ES-I3 (cell line): ENCODE results near the gene CARNS1.

Experiments used
- H3K36me3 ChIP-seq: 2 replicates; pipeline ENCODE4 v1.6.1; 2013; ENCODE audit warnings: mild to moderate bottlenecking, low read length, control low read depth, moderate library complexity; ENCODE audit not compliant: insufficient read depth
- H3K4me1 ChIP-seq: 2 replicates; pipeline ENCODE4 v1.6.1; 2013; ENCODE audit warnings: mild to moderate bottlenecking, control low read depth, low read length; ENCODE audit not compliant: insufficient read depth
- H3K9ac ChIP-seq: 2 replicates; pipeline ENCODE4 v1.6.1; 2013; ENCODE audit warnings: low read depth, mild to moderate bottlenecking, low read length, moderate library complexity
- H3K9me3 ChIP-seq: 2 replicates; pipeline ENCODE4 v1.6.1; 2013; ENCODE audit warnings: mild to moderate bottlenecking, low read length, moderate library complexity; ENCODE audit not compliant: control insufficient read depth, insufficient read depth

CARNS1 gene

GRCh38 chr11:67406969-67407687, 8.3 kb upstream of the CARNS1 start:
- no peaks in the 10 kb centered on the region for H3K9me3 ChIP-seq
- H3K4me1 ChIP-seq = peaks cover 13% of the 10 kb centered on the region; the same call in 1 of the 2 replicates

DNA sequence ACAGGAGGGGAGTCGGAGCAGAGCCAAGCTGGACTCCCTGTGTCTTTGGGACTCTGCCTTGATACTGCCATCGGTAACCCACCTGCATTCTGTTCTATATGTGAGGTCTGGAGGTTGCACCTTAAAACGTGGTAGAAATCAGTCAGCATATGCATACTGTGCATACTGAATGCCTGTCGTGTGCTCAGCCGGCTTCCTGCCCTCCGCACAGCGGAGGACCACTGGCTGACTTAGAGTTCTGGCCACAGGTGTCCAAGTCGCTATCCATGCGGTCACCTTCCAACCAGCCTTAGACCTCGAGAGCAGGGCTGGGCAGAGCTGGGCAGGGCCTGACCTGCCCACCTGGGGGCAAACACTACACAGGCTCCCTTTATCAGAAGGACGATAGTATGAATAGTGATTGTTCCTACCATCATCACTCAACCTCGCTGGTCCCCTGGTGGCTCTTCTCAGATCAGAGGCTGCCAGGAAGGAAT, 7.8 kb upstream of the CARNS1 start:
- peaks cover 11% of the 10 kb centered on the region; the same call in 1 of the 2 replicates for H3K4me1 ChIP-seq
- no peaks in the 10 kb centered on the region for H3K36me3 ChIP-seq
- H3K9me3 ChIP-seq = no peaks in the 10 kb centered on the region
- no peak overlapping the region for H3K9ac ChIP-seq

More at GRCh38 chr11:67406969-67407687, 8.3 kb upstream of the CARNS1 start:
- Histone ChIP-seq H3K36me3 (no peaks in the 10 kb centered on the region), H3K9ac (no peak overlapping the region)

GRCh38 chr11:67408437-67409200, 6.9 kb upstream of the CARNS1 start:
- H3K4me1 ChIP-seq = peaks cover 4% of the 10 kb centered on the region; the same call in 1 of the 2 replicates
- H3K9ac ChIP-seq = no peak overlapping the region
- H3K9me3 ChIP-seq = no peaks in the 10 kb centered on the region
- H3K36me3 ChIP-seq = no peaks in the 10 kb centered on the region

DNA sequence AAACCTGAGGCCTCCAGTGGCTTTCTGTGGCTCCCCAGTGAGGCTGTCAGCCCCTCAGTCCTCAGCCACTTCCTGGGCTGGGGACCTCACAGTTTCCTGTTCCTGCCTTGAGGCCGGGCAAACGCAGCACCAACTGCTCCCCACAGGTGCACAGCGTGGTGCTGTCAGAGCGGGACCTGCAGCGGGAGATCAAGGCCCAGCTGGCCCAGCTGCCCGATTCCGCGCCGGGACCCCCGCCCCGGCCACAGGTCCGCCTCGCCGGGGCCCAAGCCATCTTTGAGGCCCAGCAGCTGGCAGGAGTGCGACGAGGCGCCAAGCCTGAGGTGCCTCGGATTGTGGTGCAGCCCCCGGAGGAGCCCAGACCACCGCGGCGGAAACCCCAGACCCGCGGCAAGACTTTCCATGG, 6.2 kb upstream of the CARNS1 start:
- H3K9me3 ChIP-seq = no peaks in the 10 kb centered on the region
- no peak overlapping the region for H3K9ac ChIP-seq
- H3K36me3 ChIP-seq = no peaks in the 10 kb centered on the region
- peaks cover 3% of the 10 kb centered on the region; the same call in 1 of the 2 replicates for H3K4me1 ChIP-seq

- no peaks in the 10 kb centered on the region for H3K36me3 ChIP-seq
- peaks cover 3% of the 10 kb centered on the region; the same call in 1 of the 2 replicates for H3K4me1 ChIP-seq
- H3K9ac ChIP-seq = no peak overlapping the region
- H3K9me3 ChIP-seq = no peaks in the 10 kb centered on the region
Observed at GRCh38 chr11:67409781-67410368, 5.6 kb upstream of the CARNS1 start.

DNA sequence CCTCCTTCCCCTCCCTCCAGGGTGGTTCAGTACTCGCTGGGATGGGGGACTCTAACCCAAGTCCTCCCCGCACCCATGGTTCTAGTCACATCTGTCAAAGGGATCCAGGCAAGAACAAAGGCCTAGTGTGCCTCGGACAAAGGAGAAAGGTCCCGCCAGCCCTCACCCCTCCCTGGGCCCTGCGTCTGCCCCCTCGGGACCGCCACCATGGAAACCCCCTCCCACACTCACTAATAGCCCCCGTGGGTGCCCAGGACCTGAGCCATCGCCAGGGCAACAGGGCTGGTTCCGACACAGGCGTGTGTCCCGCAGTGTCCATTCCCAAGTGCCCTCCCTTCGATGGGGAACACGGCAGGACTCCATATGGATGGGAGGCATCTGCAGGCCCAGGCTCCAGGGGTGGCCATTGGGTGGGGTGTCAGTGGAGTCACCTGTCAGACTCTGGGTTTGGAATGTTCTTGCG, 5.1 kb upstream of the CARNS1 start:
- H3K4me1 ChIP-seq = peaks cover 3% of the 10 kb centered on the region; the same call in 1 of the 2 replicates

DNA sequence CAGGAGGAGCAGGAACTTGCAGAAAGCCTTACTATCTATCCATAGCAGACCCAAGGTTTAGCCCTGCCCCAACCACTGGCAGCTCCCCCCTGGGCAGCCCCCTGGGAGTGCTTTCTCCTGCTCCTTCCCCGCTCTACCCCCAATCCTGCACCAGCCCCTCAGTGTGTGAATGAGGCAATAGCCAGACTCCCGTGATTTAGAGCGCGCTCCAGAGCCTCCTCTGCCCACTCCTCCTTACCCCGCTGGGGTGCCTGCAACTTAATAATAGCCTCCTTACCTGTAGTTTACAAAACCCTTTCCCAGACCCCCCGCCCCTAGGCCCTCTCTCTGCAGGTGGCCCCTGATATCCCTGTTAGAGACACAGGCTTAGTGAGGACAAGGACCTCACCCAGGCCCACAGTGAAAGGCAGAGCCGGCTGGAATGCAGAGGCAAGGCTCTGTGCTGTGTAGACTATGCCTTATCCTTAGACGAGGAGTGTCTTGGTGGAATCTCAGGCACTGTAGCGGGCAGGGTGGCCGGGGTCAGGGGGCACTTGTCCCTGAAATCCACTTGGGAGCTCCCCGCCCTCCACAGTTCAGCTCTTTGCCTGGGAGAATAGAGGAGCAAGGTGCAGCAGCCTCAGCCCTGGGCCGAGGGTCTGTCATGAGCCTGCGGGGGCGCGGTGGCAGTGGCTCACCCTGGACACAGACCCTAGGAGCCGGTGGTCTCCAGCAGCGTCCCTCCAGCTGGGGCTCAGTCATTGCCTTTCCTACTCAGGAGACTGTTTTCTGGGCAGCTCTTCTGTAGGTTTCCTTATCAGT, 4.3 kb upstream of the CARNS1 start:
- Histone ChIP-seq H3K9me3 (no peaks in the 10 kb centered on the region), H3K4me1 (peaks cover 6% of the 10 kb centered on the region; the same call in 1 of the 2 replicates), H3K9ac (no peak overlapping the region), H3K36me3 (no peaks in the 10 kb centered on the region)

More for the DNA sequence above, 5.1 kb upstream of the CARNS1 start:
- Histone ChIP-seq H3K9ac (no peak overlapping the region), H3K9me3 (no peaks in the 10 kb centered on the region), H3K36me3 (no peaks in the 10 kb centered on the region)

GRCh38 chr11:67411785-67412152, 3.7 kb upstream of the CARNS1 start:
- Histone ChIP-seq H3K36me3 (no peaks in the 10 kb centered on the region), H3K9me3 (no peaks in the 10 kb centered on the region), H3K4me1 (peaks cover 8% of the 10 kb centered on the region; the same call in 1 of the 2 replicates), H3K9ac (no peak overlapping the region)

GRCh38 chr11:67412495-67413179, 2.8 kb upstream of the CARNS1 start:
- H3K9me3 ChIP-seq = no peaks in the 10 kb centered on the region
- H3K4me1 ChIP-seq = peaks cover 8% of the 10 kb centered on the region; the same call in 1 of the 2 replicates
- no peak overlapping the region for H3K9ac ChIP-seq
- no peaks in the 10 kb centered on the region for H3K36me3 ChIP-seq

DNA sequence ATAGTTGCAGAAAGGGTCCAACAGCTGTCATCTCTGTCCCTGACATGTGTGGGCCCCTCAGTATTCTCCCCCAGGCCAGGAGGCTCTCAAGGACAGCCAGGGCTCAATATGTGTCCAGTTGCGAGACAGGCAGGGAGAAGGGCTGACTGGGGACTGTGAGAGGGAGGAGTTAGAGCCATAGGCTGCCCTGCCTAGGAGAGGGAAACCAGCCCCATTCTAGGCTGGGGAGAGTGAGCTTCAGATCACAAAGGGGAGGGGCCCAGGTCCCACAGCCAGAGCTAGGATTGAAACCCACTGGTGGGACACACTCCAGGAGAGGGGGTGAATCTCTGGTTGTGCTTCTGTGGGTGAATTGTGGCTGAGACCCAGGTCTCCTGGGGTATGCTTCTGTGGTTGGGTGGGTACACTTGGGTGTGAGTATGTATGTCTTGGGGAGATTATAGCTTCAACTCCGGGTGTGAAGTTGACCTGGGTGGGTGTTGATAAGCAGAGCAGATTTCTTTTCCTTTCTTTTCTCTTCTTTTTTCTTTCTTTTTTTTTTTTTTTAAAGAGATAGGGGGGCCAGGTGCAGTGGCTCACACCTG, 2.1 kb upstream of the CARNS1 start:
- Histone ChIP-seq H3K4me1 (peaks cover 8% of the 10 kb centered on the region; the same call in 1 of the 2 replicates), H3K9me3 (no peaks in the 10 kb centered on the region), H3K9ac (no peak overlapping the region), H3K36me3 (no peaks in the 10 kb centered on the region)

GRCh38 chr11:67416416-67417335, 1.2 kb downstream of the CARNS1 start:
- H3K9me3 ChIP-seq = no peaks in the 10 kb centered on the region
- H3K9ac ChIP-seq = no peak overlapping the region
- H3K36me3 ChIP-seq = no peaks in the 10 kb centered on the region
- peaks cover 8% of the 10 kb centered on the region; the same call in 1 of the 2 replicates for H3K4me1 ChIP-seq

DNA sequence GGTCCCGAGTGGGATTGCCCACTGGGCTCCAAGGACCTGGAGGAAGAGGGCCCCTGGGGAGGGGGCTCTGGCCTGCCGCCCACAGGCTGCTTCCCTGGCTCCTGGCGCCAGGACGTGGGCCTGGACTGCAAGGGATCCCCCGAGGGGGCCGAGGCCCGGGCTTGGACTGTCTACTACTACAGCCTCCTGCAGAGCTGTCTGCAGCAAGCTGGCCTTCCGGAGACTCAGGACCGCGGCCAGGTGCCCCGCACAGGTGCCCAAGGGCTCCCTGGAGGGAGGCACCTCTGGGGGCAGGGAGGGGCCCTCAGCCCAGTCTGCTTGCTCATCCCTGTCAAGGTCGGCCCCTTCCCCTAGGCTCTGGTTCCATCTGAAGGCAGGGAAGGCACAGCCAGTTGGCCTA, 1.9 kb downstream of the CARNS1 start:
- Histone ChIP-seq H3K4me1 (peaks cover 8% of the 10 kb centered on the region; the same call in 1 of the 2 replicates), H3K36me3 (no peaks in the 10 kb centered on the region), H3K9ac (no peak overlapping the region), H3K9me3 (no peaks in the 10 kb centered on the region)
